Measurements from ENCODE around the gene DMXL2.

DNA sequence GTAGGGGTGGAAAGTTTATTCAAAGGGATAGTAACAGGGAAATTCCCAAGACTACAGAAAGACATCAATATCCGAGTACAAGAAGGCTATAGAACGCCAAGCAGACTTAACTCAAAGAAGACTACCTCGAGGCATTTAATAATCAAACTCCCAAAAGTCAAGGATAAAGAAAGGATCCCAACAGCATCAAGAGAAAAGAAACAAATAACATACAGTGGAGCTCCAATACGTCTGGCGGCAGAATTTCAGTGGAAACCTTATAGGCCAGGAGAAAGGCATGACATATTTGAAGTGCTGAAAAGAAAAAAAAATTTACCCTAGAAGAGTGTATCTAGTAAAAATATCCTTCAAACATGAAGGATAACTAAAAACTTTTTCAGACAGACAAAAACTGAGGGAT lies 95.6 kb downstream of the DMXL2 start:
- TF ChIP-seq, protein P1, sequence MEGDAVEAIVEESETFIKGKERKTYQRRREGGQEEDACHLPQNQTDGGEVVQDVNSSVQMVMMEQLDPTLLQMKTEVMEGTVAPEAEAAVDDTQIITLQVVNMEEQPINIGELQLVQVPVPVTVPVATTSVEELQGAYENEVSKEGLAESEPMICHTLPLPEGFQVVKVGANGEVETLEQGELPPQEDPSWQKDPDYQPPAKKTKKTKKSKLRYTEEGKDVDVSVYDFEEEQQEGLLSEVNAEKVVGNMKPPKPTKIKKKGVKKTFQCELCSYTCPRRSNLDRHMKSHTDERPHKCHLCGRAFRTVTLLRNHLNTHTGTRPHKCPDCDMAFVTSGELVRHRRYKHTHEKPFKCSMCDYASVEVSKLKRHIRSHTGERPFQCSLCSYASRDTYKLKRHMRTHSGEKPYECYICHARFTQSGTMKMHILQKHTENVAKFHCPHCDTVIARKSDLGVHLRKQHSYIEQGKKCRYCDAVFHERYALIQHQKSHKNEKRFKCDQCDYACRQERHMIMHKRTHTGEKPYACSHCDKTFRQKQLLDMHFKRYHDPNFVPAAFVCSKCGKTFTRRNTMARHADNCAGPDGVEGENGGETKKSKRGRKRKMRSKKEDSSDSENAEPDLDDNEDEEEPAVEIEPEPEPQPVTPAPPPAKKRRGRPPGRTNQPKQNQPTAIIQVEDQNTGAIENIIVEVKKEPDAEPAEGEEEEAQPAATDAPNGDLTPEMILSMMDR (IDR thresholded peaks at IDR 0.05): no peak
- no peak for TF ChIP-seq POLR2A (IDR thresholded peaks at IDR 0.05)
